GM21381 (cell line): ENCODE measurements around the gene ANKRD16.
"Not testable (repeated sequence)": the region's sequence is repeated elsewhere in the genome, so short reads cannot be mapped to it uniquely, and the experiment has no call there.

Experiments used
- ATAC-seq: cut with Tn5 transposase; IDR thresholded peaks from one replicate; pipeline ENCODE4 v1.9.1; 2021; ENCODE audit warnings: mild to moderate bottlenecking, moderate library complexity; ENCODE audit not compliant: unreplicated experiment

The ANKRD16 gene

GRCh38 chr10:5882961-5883360 is 6.7 kb downstream of the ANKRD16 start:
- no peak for ATAC-seq

- not testable (repeated sequence) for ATAC-seq
Measured at GRCh38 chr10:5877041-5877440, 12.7 kb downstream of the ANKRD16 start.

- ATAC-seq: no peak
Measured at GRCh38 chr10:5876181-5876768, 13.4 kb downstream of the ANKRD16 start.

GRCh38 chr10:5873515-5873995 is 16.1 kb downstream of the ANKRD16 start:
- peak; percentile 89 for ATAC-seq

- no peak for ATAC-seq
Measured at GRCh38 chr10:5871596-5871995, 18.1 kb downstream of the ANKRD16 start.

GRCh38 chr10:5869156-5869555 is 20.5 kb downstream of the ANKRD16 start:
- no peak for ATAC-seq

GRCh38 chr10:5868383-5868782 is 21.3 kb downstream of the ANKRD16 start:
- ATAC-seq: not testable (repeated sequence)

- ATAC-seq: not testable (repeated sequence)
Measured at GRCh38 chr10:5867091-5867615, 22.5 kb downstream of the ANKRD16 start.

GRCh38 chr10:5866451-5867081 is 23.1 kb downstream of the ANKRD16 start:
- ATAC-seq: not testable (repeated sequence)

- ATAC-seq: not testable (repeated sequence)
Measured at GRCh38 chr10:5862981-5863685, 26.6 kb downstream of the ANKRD16 start.

- peak; percentile 96 for ATAC-seq
Measured at GRCh38 chr10:5862360-5862961, 27.2 kb downstream of the ANKRD16 start.

- ATAC-seq: no peak
Measured at GRCh38 chr10:5860066-5860465, 29.6 kb downstream of the ANKRD16 start.

- ATAC-seq: no peak
Measured at GRCh38 chr10:5858811-5859210, 30.9 kb downstream of the ANKRD16 start.

- no peak for ATAC-seq
Measured at GRCh38 chr10:5856701-5857004, 33.0 kb downstream of the ANKRD16 start.

- ATAC-seq: no peak
Measured at GRCh38 chr10:5855979-5856700, 33.6 kb downstream of the ANKRD16 start.

- ATAC-seq: no peak
Measured at GRCh38 chr10:5854131-5854475, 35.6 kb downstream of the ANKRD16 start.

GRCh38 chr10:5846667-5847066 is 43.0 kb downstream of the ANKRD16 start:
- not testable (repeated sequence) for ATAC-seq

- ATAC-seq: no peak
Measured at GRCh38 chr10:5844345-5845055, 45.2 kb downstream of the ANKRD16 start.

GRCh38 chr10:5843686-5844344 is 45.9 kb downstream of the ANKRD16 start:
- no peak for ATAC-seq

GRCh38 chr10:5841965-5842364 is 47.7 kb downstream of the ANKRD16 start:
- no peak for ATAC-seq
